Stimulated activated naive CD8-positive, alpha-beta T cell treated with anti-CD3 and anti-CD28 coated beads, Interleukin-15, amount 100 ng/mL, for 72 hours (primary cell): ENCODE measurements around the gene ZNF503.

Experiments used
- ATAC-seq: fragments of 150-1000 bp; cut with Tn5 transposase; 2 replicates; pipeline ENCODE4 v1.10.0; 2021; ENCODE audit warnings: mild to moderate bottlenecking, moderate library complexity
- DNase-seq, 2 donors: peaks; one replicate each; pipeline ENCODE4 v3.0.0; 2021 to 2022
- H3K27ac Mint-ChIP-seq, 2 donors: one replicate each; pipeline ENCODE4 v1.8.0; 2022; ENCODE audit warnings: mild to moderate bottlenecking in 2 of 2, mixed read lengths in 2 of 2, moderate library complexity in 2 of 2
- H3K27me3 Mint-ChIP-seq: one replicate; pipeline ENCODE4 v1.8.0; 2022; ENCODE audit warnings: mixed read lengths
- H3K4me1 Mint-ChIP-seq: one replicate; pipeline ENCODE4 v1.8.0; 2022; ENCODE audit warnings: mild to moderate bottlenecking, mixed read lengths
- H3K4me3 Mint-ChIP-seq, 2 donors: one replicate each; pipeline ENCODE4 v1.8.0; 2022; ENCODE audit warnings: mild to moderate bottlenecking in 2 of 2, mixed read lengths in 2 of 2, moderate library complexity in 1 of 2
- H3K9me3 Mint-ChIP-seq, 2 donors: one replicate each; pipeline ENCODE4 v1.8.0; 2022; ENCODE audit warnings: mixed read lengths in 2 of 2

ZNF503 gene

GRCh38 chr10:75435291-75435690 is 33.7 kb upstream of the ZNF503 start:
- no peak overlapping the region for H3K27ac Mint-ChIP-seq
- peaks cover 6% of the 10 kb centered on the region for H3K4me1 Mint-ChIP-seq
- peaks cover 83% of the 10 kb centered on the region for H3K27me3 Mint-ChIP-seq
- DNase-seq (no peak), ATAC-seq (no peak)
- no peak overlapping the region for H3K4me3 Mint-ChIP-seq
- no peaks in the 10 kb centered on the region for H3K9me3 Mint-ChIP-seq

GRCh38 chr10:75434291-75434690 is 32.7 kb upstream of the ZNF503 start:
- Mint-ChIP-seq H3K4me3 (no peak overlapping the region), H3K27me3 (peaks cover 83% of the 10 kb centered on the region), H3K4me1 (peaks cover 6% of the 10 kb centered on the region), H3K27ac (no peak overlapping the region), H3K9me3 (no peaks in the 10 kb centered on the region)
- no peak for ATAC-seq
- DNase-seq: no peak

- Mint-ChIP-seq H3K9me3 (no peaks in the 10 kb centered on the region), H3K27ac (no peak overlapping the region)
Measured at GRCh38 chr10:75433216-75433615, 31.7 kb upstream of the ZNF503 start.

GRCh38 chr10:75432763-75433162 is 31.2 kb upstream of the ZNF503 start:
- ATAC-seq: no peak
- no peak overlapping the region for H3K27ac Mint-ChIP-seq
- H3K4me3 Mint-ChIP-seq: no peak overlapping the region
- H3K9me3 Mint-ChIP-seq: no peaks in the 10 kb centered on the region
- H3K27me3 Mint-ChIP-seq: peaks cover 89% of the 10 kb centered on the region
- peaks cover 6% of the 10 kb centered on the region for H3K4me1 Mint-ChIP-seq
- no peak for DNase-seq

More at GRCh38 chr10:75433216-75433615, 31.7 kb upstream of the ZNF503 start:
- Mint-ChIP-seq H3K4me3 (no peak overlapping the region), H3K4me1 (peaks cover 6% of the 10 kb centered on the region), H3K27me3 (peaks cover 86% of the 10 kb centered on the region)
- ATAC-seq (no peak), DNase-seq (no peak)

GRCh38 chr10:75432176-75432575 is 30.6 kb upstream of the ZNF503 start:
- no peak for ATAC-seq
- no peak overlapping the region for H3K27ac Mint-ChIP-seq
- H3K27me3 Mint-ChIP-seq: peaks cover 83% of the 10 kb centered on the region
- no peak overlapping the region for H3K4me3 Mint-ChIP-seq
- DNase-seq: no peak
- no peaks in the 10 kb centered on the region for H3K9me3 Mint-ChIP-seq
- peaks cover 6% of the 10 kb centered on the region for H3K4me1 Mint-ChIP-seq

- Mint-ChIP-seq H3K9me3 (no peaks in the 10 kb centered on the region), H3K27ac (no peak within 1 kb of the TSS), H3K4me3 (peak within 1 kb of the TSS; percentile 63 to 77), H3K4me1 (peaks cover 6% of the 10 kb centered on the region), H3K27me3 (peaks cover 76% of the 10 kb centered on the region)
- ATAC-seq (peak; percentile 52), DNase-seq (no peak)
Measured at GRCh38 chr10:75431180-75432111, 29.9 kb upstream of the ZNF503 start, which contains the start of gene LRMDA. Gene LRMDA, plus strand, starts transcription at chr10:75431624.

- no peak overlapping the region for H3K4me3 Mint-ChIP-seq
- no peak overlapping the region for H3K27ac Mint-ChIP-seq
- H3K27me3 Mint-ChIP-seq: peaks cover 69% of the 10 kb centered on the region
- H3K4me1 Mint-ChIP-seq: peaks cover 6% of the 10 kb centered on the region
- DNase-seq (no peak), ATAC-seq (no peak)
- no peaks in the 10 kb centered on the region for H3K9me3 Mint-ChIP-seq
Measured at GRCh38 chr10:75430000-75430763, 28.6 kb upstream of the ZNF503 start.

- DNase-seq: no peak
- Mint-ChIP-seq H3K27me3 (peaks cover 64% of the 10 kb centered on the region), H3K4me1 (peaks cover 6% of the 10 kb centered on the region), H3K4me3 (no peak overlapping the region), H3K27ac (no peak overlapping the region), H3K9me3 (no peaks in the 10 kb centered on the region)
- ATAC-seq: no peak
Measured at GRCh38 chr10:75429159-75429827, 27.7 kb upstream of the ZNF503 start.

GRCh38 chr10:75428434-75429158 is 27.0 kb upstream of the ZNF503 start:
- Mint-ChIP-seq H3K4me3 (no peak overlapping the region), H3K27me3 (peaks cover 57% of the 10 kb centered on the region), H3K4me1 (peaks cover 6% of the 10 kb centered on the region), H3K9me3 (no peaks in the 10 kb centered on the region), H3K27ac (no peak overlapping the region)
- DNase-seq: no peak
- no peak for ATAC-seq

- no peak for DNase-seq
- Mint-ChIP-seq H3K4me3 (no peak overlapping the region), H3K4me1 (peaks cover 6% of the 10 kb centered on the region), H3K9me3 (no peaks in the 10 kb centered on the region), H3K27me3 (peaks cover 51% of the 10 kb centered on the region), H3K27ac (no peak overlapping the region)
- ATAC-seq: no peak
Measured at GRCh38 chr10:75427951-75428350, 26.4 kb upstream of the ZNF503 start.

- H3K4me3 Mint-ChIP-seq: no peak overlapping the region
- DNase-seq: no peak
- H3K4me1 Mint-ChIP-seq: peaks cover 3% of the 10 kb centered on the region
- H3K27me3 Mint-ChIP-seq: peaks cover 40% of the 10 kb centered on the region
- no peak for ATAC-seq
- H3K27ac Mint-ChIP-seq: no peak overlapping the region
- H3K9me3 Mint-ChIP-seq: no peaks in the 10 kb centered on the region
Measured at GRCh38 chr10:75426880-75427279, 25.3 kb upstream of the ZNF503 start.

- Mint-ChIP-seq H3K4me3 (no peak overlapping the region), H3K27ac (peak overlapping the region in 1 of 2 donors; percentile 33), H3K9me3 (no peaks in the 10 kb centered on the region), H3K27me3 (peaks cover 26% of the 10 kb centered on the region), H3K4me1 (no peaks in the 10 kb centered on the region)
- DNase-seq (no peak), ATAC-seq (no peak)
Measured at GRCh38 chr10:75425291-75426079, 23.9 kb upstream of the ZNF503 start.

GRCh38 chr10:75424571-75424970 is 23.0 kb upstream of the ZNF503 start:
- peaks cover 17% of the 10 kb centered on the region for H3K27me3 Mint-ChIP-seq
- H3K27ac Mint-ChIP-seq: no peak overlapping the region
- ATAC-seq (no peak), DNase-seq (no peak)
- H3K4me3 Mint-ChIP-seq: no peak overlapping the region
- no peaks in the 10 kb centered on the region for H3K9me3 Mint-ChIP-seq
- no peaks in the 10 kb centered on the region for H3K4me1 Mint-ChIP-seq

GRCh38 chr10:75422913-75423312 is 21.3 kb upstream of the ZNF503 start:
- H3K27me3 Mint-ChIP-seq: peaks cover under 1% of the 10 kb centered on the region
- DNase-seq: no peak

More at GRCh38 chr10:75422913-75423312, 21.3 kb upstream of the ZNF503 start:
- Mint-ChIP-seq H3K4me1 (no peaks in the 10 kb centered on the region), H3K27ac (peak overlapping the region in 1 of 2 donors; percentile 23), H3K9me3 (no peaks in the 10 kb centered on the region), H3K4me3 (no peak overlapping the region)
- ATAC-seq: no peak
